Measurements from ENCODE around the gene GANAB. TPM values are rescaled to one million over a fixed set of nuclear protein-coding genes. Genes with fewer than 3 reads are reported as not detected.

Gene GANAB
- total and polyA plus RNA-seq, 2 of the 4 experiments (the other 2 are of a cell fraction) = 209 to 344 TPM

- Histone ChIP-seq H3K4ac (ENCODE audit: low read depth, low read length) (peak overlapping the region; percentile 79), H3K27me3 (ENCODE audit: control insufficient read depth, insufficient read depth, low read length) (no peaks in the 10 kb centered on the region), H3K4me2 (ENCODE audit: low read depth, low read length) (peak overlapping the region; percentile 98), H3K9me3 (ENCODE audit: control insufficient read depth, insufficient read depth, low read length) (no peaks in the 10 kb centered on the region), H3K23ac (ENCODE audit: low read depth, low read length) (peak overlapping the region; percentile 82), H2BK5ac (ENCODE audit: low read depth, low read length, poor library complexity, severe bottlenecking) (peak overlapping the region; percentile 66), H2AFZ (replicated peaks; ENCODE audit: low read length, poor library complexity) (peak overlapping the region; percentile 84), H4K91ac (ENCODE audit: insufficient read depth, low read depth, low read length) (peak overlapping the region; percentile 53), H3K14ac (replicated peaks; ENCODE audit: low read depth, low read length) (peak overlapping the region; percentile 62), H4K20me1 (ENCODE audit: insufficient read depth, low read length) (peaks cover 11% of the 10 kb centered on the region), H2AK5ac (ENCODE audit: low read depth, low read length) (peak overlapping the region; percentile 30), H2BK15ac (ENCODE audit: low read depth, low read length) (peak overlapping the region; percentile 3; the same call in 1 of the 3 replicates), H2BK20ac (ENCODE audit: low read depth, low read length) (no peak overlapping the region), H3K79me1 (ENCODE audit: low read depth in 1 of 2, low read length in 2 of 2) (peaks cover 14 to 21% of the 10 kb centered on the region in 2 experiments; a peak in 3 of 4 replicates), H3K4me3 (ENCODE audit: insufficient read depth, low read depth, low read length) (peak overlapping the region; percentile 78), H2BK120ac (ENCODE audit: low read depth, low read length) (peak overlapping the region; percentile 21; the same call in 1 of the 2 replicates), H3K27ac (ENCODE audit: insufficient read depth, low read length) (peak overlapping the region; percentile 55), H3K36me3 (ENCODE audit: control insufficient read depth, insufficient read depth, low read length) (peaks cover 31% of the 10 kb centered on the region), H3K9me1 (ENCODE audit: insufficient read depth, low read length) (no peaks in the 10 kb centered on the region), H3K9ac (ENCODE audit: low read depth, low read length) (peak overlapping the region; percentile 76), H3K18ac (ENCODE audit: low read depth, low read length) (peak overlapping the region; percentile 91), H4K8ac (ENCODE audit: low read depth in 2 of 2, low read length in 2 of 2) (peak overlapping the region; percentile 4 to 83; a peak in 2 of 4 replicates), H3K4me1 (ENCODE audit: control insufficient read depth, insufficient read depth, low read length) (peaks cover 10% of the 10 kb centered on the region), H3K56ac (ENCODE audit: extremely low read depth, insufficient read depth, low read length) (peak overlapping the region; percentile 54; the same call in 1 of the 2 replicates), H2AK9ac (replicated peaks; ENCODE audit: low read depth, low read length, poor library complexity) (peak overlapping the region; percentile 91), H4K5ac (ENCODE audit: low read depth, low read length) (peak overlapping the region; percentile 86)
- intact Hi-C loops (cut with micrococcal nuclease) = loop anchor here (5.0 kb wide), 1 partner anchor 250 kb away; no protein-coding TSS in a partner anchor
- 1% methylated on average over 11 of the region's 34 CpGs; no CpG with 5 or more reads in 1 of the 2 experiments for WGBS, 2 experiments (ENCODE audit: extremely low coverage in 2 of 2, insufficient read length in 1 of 2)
- no peak for TF ChIP-seq BHLHE40 (IDR thresholded peaks at IDR 0.05; ENCODE audit: low read depth, low read length)
- peak; percentile 36; the same call in 1 of the 2 replicates for TF ChIP-seq MAZ (IDR thresholded peaks at IDR 0.05; ENCODE audit: borderline replicate concordance, low read depth, low read length)
- 0 out of 2 replicates have a peak, but pooled peaks have one; percentile 43 for TF ChIP-seq MXI1 (IDR thresholded peaks at IDR 0.05; ENCODE audit: borderline replicate concordance, low read depth, low read length)
- DNase-seq (peak; percentile 60), ATAC-seq (ENCODE audit: low read depth) (peak; percentile 6)
- POLR2A ChIA-PET (ENCODE audit: unreplicated experiment) = interaction anchor here (0.6 kb wide), 1 partner anchor 34 kb away, joined by 7 read pairs; no protein-coding TSS in a partner anchor
- CTCF ChIA-PET = interaction anchor here (0.6 to 1.9 kb wide), 6 partner anchors 10 to 53 kb away, joined by 3 to 4 read pairs (median 3); partner anchors contain the start of genes B3GAT3, C11orf98, CSKMT and TUT1
- BruUV-seq (replicated peaks) = no TSS peak
- dilution Hi-C loops (cut with HindIII; ENCODE audit: low sequenced_read_pairs, unreplicated experiment) = no loop called here
- in situ Hi-C loops (cut with MboI; ENCODE audit: low sequenced_read_pairs) = no loop called here
These were observed 34.6 kb downstream of the GANAB start for GRCh38 chr11:62611705-62612365.
